B cell (primary cell): ENCODE results near the gene CD209. TPM values are rescaled to one million over a fixed set of nuclear protein-coding genes. Genes with fewer than 3 reads are reported as not detected.

Source experiments
- ATAC-seq: fragments of 200-7000 bp; cut with Tn5 transposase; one replicate; pipeline ENCODE4 v1.10.0; 2021; ENCODE audit warnings: low read depth, mild to moderate bottlenecking, moderate number of reproducible peaks, moderate library complexity
- CTCF ChIA-PET: fragments of 350-600 bp; sonication (Branson Sonifier 250); formaldehyde crosslinking; loops from one replicate; lab custom pipeline; 2021; ENCODE audit warnings: antibody characterized with exemption, inconsistent platforms; lab: Charles Lee
- POLR2A ChIA-PET: fragments of 350-600 bp; sonication (Branson Sonifier 250); formaldehyde crosslinking; loops from one replicate; lab custom pipeline; 2021; ENCODE audit warnings: antibody characterized with exemption; lab: Charles Lee
- DNase-seq: peaks from one replicate; pipeline ENCODE4 v3.0.0; 2013
- H2AFZ ChIP-seq: 2 replicates; pipeline ENCODE4 v1.6.1; 2012; ENCODE audit warnings: mild to moderate bottlenecking, low read depth, low read length; ENCODE audit not compliant: insufficient read depth, poor library complexity, severe bottlenecking
- H3K27ac ChIP-seq, 2 donors: 1 replicate in 1 of 2; 2 replicates in 1 of 2; pipeline ENCODE4 v1.5.1; 2012 to 2013; ENCODE audit warnings: low read length in 2 of 2, mild to moderate bottlenecking in 2 of 2, moderate library complexity in 1 of 2
- H3K27me3 ChIP-seq, 4 experiments: fragments of 200-600 bp in 1 of 4; sonication (generic) in 1 of 4; replicated peaks in 1 of 4; 1 replicate in 2 of 4; 2 replicates in 2 of 4; pipeline versions ENCODE4 v1.6.1 to v1.7.0; 2013 to 2016; ENCODE audit warnings: low read length in 3 of 4, mild to moderate bottlenecking in 2 of 4, mixed read lengths in 1 of 4, moderate library complexity in 1 of 4; ENCODE audit not compliant: insufficient read depth in 4 of 4, control insufficient read depth in 3 of 4; ENCODE audit errors: control extremely low read depth in 1 of 4
- H3K36me3 ChIP-seq, 2 experiments: replicated peaks in 1 of 2; 1 replicate in 1 of 2; 2 replicates in 1 of 2; pipeline versions ENCODE4 v1.6.1 to v1.7.1; 2013; ENCODE audit warnings: low read length in 1 of 2; ENCODE audit not compliant: insufficient read depth in 2 of 2, control insufficient read depth in 1 of 2; ENCODE audit errors: control extremely low read depth in 1 of 2, extremely low read depth in 1 of 2
- H3K4me1 ChIP-seq, 2 donors: fragments of 200-600 bp in 1 of 2; sonication (generic) in 1 of 2; 1 replicate in 1 of 2; 2 replicates in 1 of 2; pipeline versions ENCODE4 v1.5.1 to v1.6.1; 2013 to 2017; ENCODE audit warnings: low read length in 2 of 2; ENCODE audit not compliant: control insufficient read depth in 2 of 2, insufficient read depth in 2 of 2
- H3K4me2 ChIP-seq: replicated peaks from 2 replicates; pipeline ENCODE3; 2012; ENCODE audit warnings: mild to moderate bottlenecking, low read depth, low read length; ENCODE audit not compliant: poor library complexity, severe bottlenecking
- H3K4me3 ChIP-seq, 5 experiments: fragments of 200-600 bp in 1 of 5; sonication (generic) in 1 of 5; 1 replicate in 3 of 5; 2 replicates in 2 of 5; pipeline versions ENCODE4 v1.5.1 to v1.7.0; 2011 to 2016; ENCODE audit warnings: low read length in 4 of 5, mild to moderate bottlenecking in 4 of 5, low read depth in 2 of 5, control low read depth in 1 of 5, moderate library complexity in 1 of 5; ENCODE audit not compliant: insufficient read depth in 1 of 5; ENCODE audit errors: control extremely low read depth in 1 of 5, extremely low read depth in 1 of 5
- H3K79me2 ChIP-seq: fragments of 200-600 bp; sonication (generic); one replicate; pipeline ENCODE4 v1.6.0; 2016; ENCODE audit warnings: low read length; ENCODE audit not compliant: control insufficient read depth, insufficient read depth
- H3K9ac ChIP-seq: fragments of 200-600 bp; sonication (generic); 2 replicates; pipeline ENCODE4 v1.6.1; 2017; ENCODE audit warnings: mild to moderate bottlenecking, low read length, moderate library complexity
- H3K9me3 ChIP-seq, 3 donors: one replicate each; pipeline versions ENCODE4 v1.6.1 to v1.7.1; 2013; ENCODE audit warnings: low read length in 2 of 3; ENCODE audit not compliant: control insufficient read depth in 2 of 3, insufficient read depth in 1 of 3; ENCODE audit errors: control extremely low read depth in 1 of 3
- H4K20me1 ChIP-seq: 2 replicates; pipeline ENCODE4 v1.6.0; 2012; ENCODE audit warnings: mild to moderate bottlenecking, low read length; ENCODE audit not compliant: insufficient read depth, control insufficient read depth, poor library complexity, severe bottlenecking
- H3K27ac Mint-ChIP-seq: one replicate; pipeline ENCODE4 v1.8.0; 2021; ENCODE audit warnings: mixed read lengths
- H3K27me3 Mint-ChIP-seq: one replicate; pipeline ENCODE4 v1.8.0; 2021; ENCODE audit warnings: mixed read lengths
- H3K4me1 Mint-ChIP-seq: one replicate; pipeline ENCODE4 v1.8.0; 2021; ENCODE audit warnings: mixed read lengths
- H3K4me3 Mint-ChIP-seq: one replicate; pipeline ENCODE4 v1.8.0; 2021; ENCODE audit warnings: mixed read lengths
- H3K9me3 Mint-ChIP-seq: one replicate; pipeline ENCODE4 v1.8.0; 2022; ENCODE audit warnings: mixed read lengths; ENCODE audit not compliant: insufficient read depth
- CTCF ChIP-seq: fragments of 200-600 bp; IDR thresholded peaks from one replicate; pipeline ENCODE4 v1.8.0; 2022; ENCODE audit warnings: antibody characterized with exemption, mild to moderate bottlenecking
- EZH2 ChIP-seq: IDR thresholded peaks from 2 replicates; pipeline ENCODE4 v1.6.1; 2012; ENCODE audit warnings: borderline replicate concordance, low read depth, mild to moderate bottlenecking, moderate library complexity, low read length; ENCODE audit not compliant: insufficient read depth, poor library complexity, severe bottlenecking
- WGBS: methylation state at CpG from one replicate; pipeline ENCODE4 v1.1.5; 2013; ENCODE audit warnings: missing lambda C conversion rate; ENCODE audit not compliant: insufficient coverage; 5-methylcytosine and 5-hydroxymethylcytosine counted together
- intact Hi-C: fragments of 100-400 bp; cut with micrococcal nuclease; formaldehyde crosslinking; loops from one replicate; pipeline ENCODE4 v1.10.0; 2022
- polyA plus RNA-seq: library from polyadenylated mRNA; depleted of rRNA; stranded (reverse); fragments of >200 nt; gene quantifications from 2 replicates; pipeline ENCODE4 v1.2.3, GENCODE V29; 2012
- total RNA-seq, 2 donors: library from RNA; stranded (reverse); fragments of 120-200 nt in 1 of 2; gene quantifications; 1 replicate in 1 of 2; 2 replicates in 1 of 2; pipeline versions ENCODE4 v1.2.3 to v1.2.4, GENCODE V29; 2013 to 2022

The CD209 gene
- total and polyA plus RNA-seq, 2 donors (not counting 1 experiment from before 2014, with no cell fraction given) = 0.10 TPM; not detected in 1

- ChIA-PET CTCF (interaction anchor here (0.9 to 3.1 kb wide), 4 partner anchors 55 to 66 kb away, joined by 3 to 11 read pairs (median 6); partner anchors contain the start of genes MCEMP1 and TRAPPC5), POLR2A (interaction anchor here (0.7 to 1.4 kb wide), 3 partner anchors 39 to 584 kb away, joined by 3 to 9 read pairs (median 3); partner anchors contain the start of gene FCER2)
- Histone ChIP-seq H3K9ac (no peak overlapping the region), H2AFZ (no peak overlapping the region), H3K79me2 (no peaks in the 10 kb centered on the region), H4K20me1 (no peaks in the 10 kb centered on the region), H3K27ac (no peak overlapping the region), H3K4me3 (no peak overlapping the region), H3K36me3 (no peaks in the 10 kb centered on the region), H3K9me3 (peaks cover 3 to 4% (median 3%) of the 10 kb centered on the region in 3 donors), H3K27me3 (peaks cover 0 to 5% (median 0%) of the 10 kb centered on the region in 4 experiments), H3K4me2 (no peak overlapping the region), H3K4me1 (peaks cover 34 to 36% of the 10 kb centered on the region in 2 donors)
- TF ChIP-seq CTCF (no peak), EZH2 (no peak)
- Mint-ChIP-seq H3K27me3 (peaks cover 8% of the 10 kb centered on the region), H3K9me3 (no peaks in the 10 kb centered on the region), H3K4me1 (peaks cover 55% of the 10 kb centered on the region), H3K27ac (peak overlapping the region; percentile 4), H3K4me3 (peak overlapping the region; percentile 18)
- intact Hi-C loops = loop anchor here (5.0 kb wide), 1 partner anchor 53 kb away; no protein-coding TSS in a partner anchor
- WGBS = 60% methylated on average over 4 of the region's 5 CpGs
- DNase-seq = peak; percentile 31
- ATAC-seq = no peak
These were observed 3.0 kb downstream of the CD209 start for GRCh38 chr19:7744199-7744786.

GRCh38 chr19:7743425-7743841 lies 3.9 kb downstream of the CD209 start:
- Histone ChIP-seq H3K79me2 (no peaks in the 10 kb centered on the region), H4K20me1 (no peaks in the 10 kb centered on the region), H3K9ac (no peak overlapping the region), H3K27ac (no peak overlapping the region), H3K4me2 (no peak overlapping the region), H3K27me3 (peaks cover 0 to 5% (median 0%) of the 10 kb centered on the region in 4 experiments), H3K9me3 (peaks cover 2 to 4% (median 3%) of the 10 kb centered on the region in 3 donors), H3K4me3 (no peak overlapping the region), H3K4me1 (peaks cover 28 to 30% of the 10 kb centered on the region in 2 donors), H3K36me3 (no peaks in the 10 kb centered on the region), H2AFZ (no peak overlapping the region)
- H3K4me3 Mint-ChIP-seq = peak overlapping the region; percentile 30
- ChIA-PET POLR2A (interaction anchor here (0.7 to 1.4 kb wide), 3 partner anchors 38 to 583 kb away, joined by 3 to 9 read pairs (median 3); partner anchors contain the start of gene FCER2), CTCF (interaction anchor here (0.7 to 3.1 kb wide), 5 partner anchors 56 to 180 kb away, joined by 3 to 11 read pairs (median 4); partner anchors contain the start of genes MCEMP1 and TRAPPC5)
- H3K27me3 Mint-ChIP-seq = peaks cover 8% of the 10 kb centered on the region
- WGBS = 69% methylated on average over 2 of the region's 2 CpGs
- DNase-seq (peak; percentile 43), ATAC-seq (peak; percentile 88)
- H3K27ac Mint-ChIP-seq = no peak overlapping the region
- no peaks in the 10 kb centered on the region for H3K9me3 Mint-ChIP-seq
- H3K4me1 Mint-ChIP-seq = peaks cover 52% of the 10 kb centered on the region
- intact Hi-C loops = loop anchor here (2.0 to 5.0 kb wide), 2 partner anchors 25 to 54 kb away; no protein-coding TSS in a partner anchor
- TF ChIP-seq CTCF (no peak), EZH2 (no peak)
